ENCODE data around the gene SPIN3.
"Not testable (repeated sequence)": the region's sequence is repeated elsewhere in the genome, so short reads cannot be mapped to it uniquely, and the experiment has no call there.

Gene SPIN3

DNA sequence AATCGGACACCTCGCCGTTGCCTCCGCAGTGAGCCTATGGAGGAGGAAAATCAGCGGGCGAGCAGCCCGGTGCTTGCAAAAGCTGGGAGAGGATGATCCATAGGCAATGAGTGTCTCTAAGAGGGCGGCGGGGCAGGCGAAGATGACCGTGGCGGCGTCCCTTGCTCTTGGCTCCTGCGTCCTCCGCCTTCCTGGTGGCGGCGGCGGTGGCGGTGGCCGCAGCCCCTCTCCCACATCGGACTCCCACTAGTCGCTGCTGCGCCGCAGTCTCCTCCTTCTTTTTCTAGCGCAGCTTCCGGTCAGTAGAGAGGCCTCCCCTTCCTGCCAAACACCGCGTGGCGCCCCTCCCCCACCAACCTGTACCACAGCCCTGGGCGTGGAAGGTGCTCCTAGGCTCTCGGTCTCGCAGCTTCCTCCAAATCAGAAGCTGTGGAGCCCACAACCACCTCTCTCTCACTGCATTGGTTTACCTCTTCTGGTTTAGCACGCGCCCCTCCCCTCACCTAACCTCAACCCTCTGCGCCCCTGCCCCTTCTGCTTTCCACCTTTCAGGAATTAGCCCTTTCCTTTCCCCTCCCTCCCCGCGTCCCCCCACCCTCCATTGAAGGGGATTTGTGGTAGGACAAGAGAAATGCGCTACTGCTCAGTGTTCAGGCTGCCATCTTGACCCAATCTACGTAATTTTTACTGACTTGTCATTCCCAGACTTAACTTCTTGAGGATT lies at the start of gene SPIN3:
SPIN3 (minus strand) TSS at position 271 of the 724 bp plus-strand sequence. CDS start 594 bp downstream, outside the sequence.
- DNase-seq (ENCODE audit: low read depth), result peak; percentile 30

GRCh38 chrX:57044245-57044644 lies 48.9 kb upstream of the SPIN3 start:
- no peak for DNase-seq (ENCODE audit: low read depth)

GRCh38 chrX:57037265-57037664 lies 41.9 kb upstream of the SPIN3 start:
- not testable (repeated sequence) for DNase-seq (ENCODE audit: low read depth)

GRCh38 chrX:56994375-56995270 lies 718 bp downstream of the SPIN3 start:
- DNase-seq (ENCODE audit: low read depth), result no peak

DNA sequence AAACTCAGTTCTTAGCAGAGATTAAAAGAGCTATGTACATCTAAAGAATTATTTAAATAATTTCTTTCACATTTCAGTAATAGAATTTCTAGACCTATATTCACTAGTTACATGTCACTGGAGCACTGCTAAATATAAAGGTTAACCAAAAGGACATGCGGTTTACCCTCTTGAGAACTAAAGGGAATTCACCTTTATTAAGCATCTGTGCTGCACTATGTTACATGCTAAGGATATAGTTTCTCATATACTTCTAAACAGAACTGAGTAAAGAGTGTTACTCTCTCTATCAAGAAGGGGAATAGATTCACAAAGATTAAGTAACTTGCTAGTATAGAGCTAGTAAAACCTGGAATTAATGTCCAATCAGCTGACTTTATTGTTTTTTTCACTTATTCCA lies 7.6 kb downstream of the SPIN3 start:
- no peak for DNase-seq (ENCODE audit: low read depth)

GRCh38 chrX:56986138-56986537 lies 9.2 kb downstream of the SPIN3 start:
- DNase-seq (ENCODE audit: low read depth), result no peak

DNA sequence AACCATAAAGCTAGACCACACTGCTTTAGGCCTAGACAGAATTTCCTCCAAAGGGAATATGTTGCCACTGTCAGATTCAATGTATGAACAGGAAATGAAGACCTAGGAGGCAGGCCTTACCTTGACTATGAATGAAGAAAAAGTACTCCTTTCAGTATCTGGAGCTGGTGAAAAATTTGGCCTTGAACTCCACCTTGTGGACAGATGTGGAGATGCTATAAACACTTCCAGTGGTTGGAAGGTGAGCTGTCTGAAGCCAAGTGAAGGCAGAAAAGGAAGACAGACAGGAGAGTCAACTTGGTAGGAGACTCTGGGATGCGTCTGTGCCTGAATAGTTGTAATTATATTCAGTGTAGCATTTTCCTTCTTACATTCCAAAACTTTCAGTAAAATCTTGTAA lies 17.2 kb downstream of the SPIN3 start:
- peak; percentile 2 for DNase-seq (ENCODE audit: low read depth)

DNA sequence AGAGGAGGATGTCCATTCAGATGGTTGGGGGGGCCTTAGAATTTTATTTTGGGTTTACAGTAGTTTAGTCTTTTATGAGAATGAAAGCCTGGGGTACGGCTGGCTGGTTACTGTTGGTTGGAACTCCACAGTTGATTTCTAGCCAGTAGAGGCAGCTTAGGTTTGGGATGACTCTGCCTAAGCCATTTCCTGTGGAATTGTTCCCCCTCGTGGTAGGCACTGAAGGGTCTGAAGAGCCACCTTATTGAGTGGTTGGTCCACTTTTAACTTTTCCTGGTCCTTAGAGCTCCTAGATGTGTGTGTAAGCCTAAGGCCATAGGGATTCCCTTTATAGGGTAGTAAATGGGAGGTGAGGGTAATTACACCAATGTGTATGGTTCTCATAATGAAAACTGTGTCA lies 19.7 kb downstream of the SPIN3 start:
- no peak for DNase-seq (ENCODE audit: low read depth)

- no peak for DNase-seq (ENCODE audit: low read depth)
Observed at GRCh38 chrX:56974408-56974807, 20.9 kb downstream of the SPIN3 start.

DNA sequence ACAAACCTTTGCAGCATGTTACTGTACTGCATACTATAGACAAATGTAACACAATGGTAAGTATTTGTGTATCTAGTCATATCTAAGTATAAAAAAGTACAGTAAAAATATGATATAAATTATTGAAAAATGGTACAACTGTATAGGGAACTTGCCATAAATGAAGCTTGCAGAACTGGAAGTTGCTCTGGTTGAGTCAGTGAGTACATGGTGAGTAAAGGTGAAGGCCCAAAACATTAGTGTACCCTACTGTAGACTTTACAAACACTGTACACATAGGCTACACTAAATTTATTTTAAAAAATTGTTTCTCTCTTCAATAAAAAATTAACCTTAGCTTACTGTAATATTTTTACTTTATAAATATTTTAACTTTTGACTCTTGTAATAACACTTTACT lies 25.8 kb downstream of the SPIN3 start:
- DNase-seq (ENCODE audit: low read depth), result no peak

DNA sequence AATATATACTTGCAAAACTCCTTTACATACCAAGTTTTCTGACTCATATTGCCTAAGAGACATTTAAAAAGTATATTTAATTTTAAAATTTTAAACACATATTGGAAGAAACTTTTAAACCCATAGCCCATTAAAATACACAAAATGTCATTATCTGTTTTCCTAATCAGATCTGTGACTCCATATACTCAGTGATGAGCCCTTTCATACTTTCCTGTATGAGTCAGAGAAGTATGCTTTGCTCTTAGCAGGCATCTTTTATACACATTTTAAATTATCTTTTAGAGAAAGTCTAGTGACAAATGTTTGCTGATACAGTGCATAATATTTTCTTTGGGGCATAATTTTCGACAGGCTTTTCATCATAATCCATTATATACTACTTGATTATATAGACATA lies 26.4 kb downstream of the SPIN3 start:
- DNase-seq (ENCODE audit: low read depth), result no peak

- DNase-seq (ENCODE audit: low read depth), result no peak
Observed at GRCh38 chrX:56963377-56963776, 32.0 kb downstream of the SPIN3 start.

- no peak for DNase-seq (ENCODE audit: low read depth)
Observed at GRCh38 chrX:56947699-56948098, 47.6 kb downstream of the SPIN3 start.

- not testable (repeated sequence) for DNase-seq (ENCODE audit: low read depth)
Observed at GRCh38 chrX:56946201-56946600, 49.1 kb downstream of the SPIN3 start.

GRCh38 chrX:56945226-56945625 lies 50.1 kb downstream of the SPIN3 start:
- not testable (repeated sequence) for DNase-seq (ENCODE audit: low read depth)

DNA sequence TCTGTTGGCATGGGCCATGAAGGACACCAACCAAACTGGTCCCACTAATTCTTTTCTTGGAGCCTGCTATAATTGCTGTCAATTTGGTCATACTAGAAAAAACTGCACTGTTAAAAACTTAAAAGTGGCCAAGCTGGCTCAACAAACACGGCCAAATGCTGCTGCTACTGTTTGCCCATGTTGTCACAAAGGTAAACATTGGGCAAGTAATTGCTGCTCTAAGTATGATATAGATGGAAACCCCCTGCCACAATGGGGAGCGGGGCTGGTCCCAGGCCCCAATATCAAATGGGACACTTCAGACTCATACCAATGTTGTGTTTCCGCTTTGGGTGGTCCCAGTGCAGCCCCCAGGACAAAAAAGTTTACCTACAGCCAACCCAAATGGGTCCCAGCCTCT lies 52.1 kb downstream of the SPIN3 start:
- no peak for DNase-seq (ENCODE audit: low read depth)
